K562 (cell line): ENCODE results near the gene METTL18. TPM values are rescaled to one million over a fixed set of nuclear protein-coding genes. Genes with fewer than 3 reads are reported as not detected.
A peak's percentile ranks its signal among the peaks of the same experiment; 100 is the strongest.

Experiments used
- ATAC-seq: fragments of 200-7000 bp; cut with Tn5 transposase; 3 replicates; pipeline ENCODE4 v1.9.1; 2020; ENCODE audit warnings: moderate library complexity
- BruUV-seq: library from RNA; stranded (reverse); fragments of 400-500 nt; replicated peaks from 2 replicates; lab custom pipeline; 2021; lab: Mats Ljungman, UMichigan
- CTCF ChIA-PET: fragments of 300-600 bp; formaldehyde crosslinking; extraction: SDS; loops from one replicate; lab custom pipeline; 2021; ENCODE audit warnings: low intra/inter-chr PET ratio; lab: Yijun Ruan, JAX
- POLR2A ChIA-PET: fragments of 300-600, 350-650 bp; sonication (Branson Sonifier 250); formaldehyde crosslinking; extraction: SDS; loops from one replicate; lab custom pipeline; 2021; ENCODE audit warnings: antibody characterized with exemption, inconsistent platforms; lab: Yijun Ruan, JAX
- DNase-seq, 4 experiments: peaks; one replicate each; pipeline versions ENCODE4 v3.0.0 to v3.0.0-alpha.2; 2011 to 2018; ENCODE audit warnings: low spot score in 3 of 4, mixed read lengths in 3 of 4; ENCODE audit errors: extremely low read depth in 1 of 4
- FAIRE-seq: peaks from 2 replicates; lab custom pipeline; 2011; peaks lifted over from hg19 to GRCh38; lab: Jason Lieb, UNC
- H2AFZ ChIP-seq: 2 replicates; pipeline ENCODE4 v1.6.0; 2011; ENCODE audit warnings: low read depth, low read length, control low read depth, inconsistent platforms
- H3K27ac ChIP-seq: fragments of 200-600 bp; 3 replicates; pipeline ENCODE4 v1.8.0; 2011; ENCODE audit warnings: low read depth, mild to moderate bottlenecking, control low read depth, inconsistent platforms, low read length, moderate library complexity, mixed read lengths; ENCODE audit errors: extremely low read depth
- H3K27me3 ChIP-seq, 2 experiments: fragments of 300-600 bp in 1 of 2; 2 replicates in 1 of 2; 3 replicates in 1 of 2; pipeline versions ENCODE4 v1.6.0 to v1.8.0; 2011; ENCODE audit warnings: inconsistent platforms in 2 of 2, low read length in 2 of 2, mild to moderate bottlenecking in 1 of 2, mixed read lengths in 1 of 2, moderate library complexity in 1 of 2; ENCODE audit not compliant: control insufficient read depth in 2 of 2, insufficient read depth in 2 of 2
- H3K36me3 ChIP-seq: fragments of 300-600 bp; 3 replicates; pipeline ENCODE4 v1.8.0; 2011; ENCODE audit warnings: mild to moderate bottlenecking, low read length, inconsistent platforms; ENCODE audit not compliant: control insufficient read depth, insufficient read depth
- H3K4me1 ChIP-seq, 2 experiments: fragments of 200-600 bp in 1 of 2; replicated peaks in 1 of 2; 2 replicates in 1 of 2; 3 replicates in 1 of 2; pipeline versions ENCODE4 v1.5.1 to v1.8.0; 2011; ENCODE audit warnings: inconsistent platforms in 2 of 2, low read length in 2 of 2, mild to moderate bottlenecking in 1 of 2, mixed read lengths in 1 of 2, moderate library complexity in 1 of 2; ENCODE audit not compliant: control insufficient read depth in 2 of 2, insufficient read depth in 2 of 2
- H3K4me2 ChIP-seq: 2 replicates; pipeline ENCODE4 v1.6.1; 2011; ENCODE audit warnings: low read length, control low read depth, inconsistent platforms, mixed read lengths; ENCODE audit not compliant: insufficient read depth
- H3K4me3 ChIP-seq: fragments of 200-600 bp; sonication (generic), shearing (Covaris generic); 2 replicates; pipeline ENCODE4 v1.5.1; 2016; ENCODE audit warnings: control low read depth, inconsistent platforms
- H3K79me2 ChIP-seq: fragments of 200-600 bp; 3 replicates; pipeline ENCODE4 v1.8.0; 2011; ENCODE audit warnings: low read length, inconsistent platforms; ENCODE audit not compliant: control insufficient read depth, insufficient read depth
- H3K9ac ChIP-seq, 2 experiments: 2 replicates each; pipeline versions ENCODE4 v1.6.0 to v1.6.1; 2011; ENCODE audit warnings: low read depth in 2 of 2, low read length in 2 of 2, control low read depth in 1 of 2, inconsistent platforms in 1 of 2, mild to moderate bottlenecking in 1 of 2, mixed read lengths in 1 of 2; ENCODE audit not compliant: insufficient read depth in 1 of 2
- H3K9me1 ChIP-seq: one replicate; pipeline ENCODE4 v1.6.0; 2011; ENCODE audit warnings: inconsistent platforms, mild to moderate bottlenecking, low read length, moderate library complexity; ENCODE audit not compliant: control insufficient read depth, insufficient read depth
- H3K9me3 ChIP-seq: replicated peaks from 2 replicates; pipeline ENCODE4 v1.5.1; 2011; ENCODE audit warnings: low read depth, low read length, inconsistent platforms; ENCODE audit not compliant: control insufficient read depth, insufficient read depth
- H4K20me1 ChIP-seq: replicated peaks from 2 replicates; pipeline ENCODE4 v1.6.1; 2011; ENCODE audit warnings: low read length, inconsistent platforms, mixed read lengths; ENCODE audit not compliant: control insufficient read depth, insufficient read depth
- BCOR ChIP-seq: fragments of 450-650 bp; IDR thresholded peaks from 2 replicates; pipeline ENCODE4 v1.6.1; 2016
- CXXC5 ChIP-seq: fragments of 250-450 bp; sonication (Bioruptor Pico); IDR thresholded peaks from 2 replicates; pipeline ENCODE4 v1.8.0; 2022; ENCODE audit warnings: inconsistent platforms, mild to moderate bottlenecking, moderate library complexity
- FOXK2 ChIP-seq, 2 experiments: fragments of 450-650 bp; IDR thresholded peaks in 1 of 2; conservative IDR thresholded peaks in 1 of 2; 2 replicates each; pipeline ENCODE4 v1.6.1; 2016; ENCODE audit warnings: low read depth in 2 of 2, mild to moderate bottlenecking in 1 of 2
- GTF2F1 ChIP-seq: IDR thresholded peaks from 2 replicates; pipeline ENCODE4 v1.6.1; 2011; ENCODE audit warnings: low read depth, low read length, improper control_type of control experiment
- JUNB ChIP-seq: fragments of 450-650 bp; formaldehyde crosslinking; conservative IDR thresholded peaks from 2 replicates; pipeline ENCODE4 v1.4.0; 2020; ENCODE audit warnings: mild to moderate bottlenecking
- MEIS2 ChIP-seq: fragments of 450-650 bp; IDR thresholded peaks from 2 replicates; pipeline ENCODE4 v1.6.1; 2014; ENCODE audit warnings: mild to moderate bottlenecking; ENCODE audit not compliant: partially characterized antibody
- OTX1 ChIP-seq: fragments of 450-650 bp; formaldehyde crosslinking; IDR thresholded peaks from 2 replicates; pipeline ENCODE4 v1.4.0; 2022; ENCODE audit warnings: mild to moderate bottlenecking
- POLR2G ChIP-seq: fragments of 200-400 bp; formaldehyde crosslinking; IDR thresholded peaks from 2 replicates; pipeline ENCODE4 v1.6.1; 2017; ENCODE audit warnings: low read depth, mild to moderate bottlenecking, antibody characterized with exemption, low read length, moderate library complexity
- SOX6 ChIP-seq: fragments of 450-650 bp; IDR thresholded peaks from 2 replicates; pipeline ENCODE4 v1.6.1; 2014; ENCODE audit warnings: mild to moderate bottlenecking
- SP1 ChIP-seq: sonication (generic); formaldehyde crosslinking; IDR thresholded peaks from 2 replicates; pipeline ENCODE4 v1.8.1; 2022; ENCODE audit warnings: mild to moderate bottlenecking, missing genetic modification reagents
- STAT5B ChIP-seq: fragments of 250-450 bp; sonication (Bioruptor Pico); IDR thresholded peaks from 2 replicates; pipeline ENCODE4 v1.8.0; 2021; ENCODE audit warnings: mild to moderate bottlenecking, inconsistent platforms
- TOE1 ChIP-seq, 2 experiments: fragments of 450-650 bp in 1 of 2; sonication (generic) in 1 of 2; formaldehyde crosslinking in 1 of 2; IDR thresholded peaks; 2 replicates each; pipeline versions ENCODE4 v1.7.1 to v1.8.0; 2016 to 2022; ENCODE audit warnings: borderline replicate concordance in 2 of 2, mild to moderate bottlenecking in 2 of 2, antibody characterized with exemption in 1 of 2, inconsistent platforms in 1 of 2, low read depth in 1 of 2, missing genetic modification reagents in 1 of 2, moderate library complexity in 1 of 2
- U2AF1 ChIP-seq: fragments of 200-400 bp; formaldehyde crosslinking; optimal IDR thresholded peaks from 2 replicates; pipeline ENCODE3; 2017; ENCODE audit warnings: mild to moderate bottlenecking, low read depth, low read length, moderate library complexity
- ZNF785 ChIP-seq: fragments of 250-450 bp; sonication (Bioruptor Pico); IDR thresholded peaks from 2 replicates; pipeline ENCODE4 v1.4.0; 2020; ENCODE audit warnings: mild to moderate bottlenecking
- ZSCAN29 ChIP-seq: fragments of 450-650 bp; IDR thresholded peaks from 2 replicates; pipeline ENCODE4 v1.6.1; 2017
- WGBS: fragments of 100-300 bp; shearing (Covaris generic); methylation state at CpG from one replicate; pipeline ENCODE4 v1.1.6; 2016; ENCODE audit warnings: low coverage, mixed read lengths; ENCODE audit not compliant: insufficient coverage; ENCODE audit errors: missing lambda C conversion rate; 5-methylcytosine and 5-hydroxymethylcytosine counted together
- in situ Hi-C: fragments of 300-500 bp; cut with MboI; formaldehyde crosslinking; loops from 4 replicates; pipeline ENCODE4 v1.15.0; 2018; ENCODE audit warnings: inconsistent platforms, mixed read lengths
- intact Hi-C: fragments of 100-400 bp; cut with micrococcal nuclease; formaldehyde crosslinking; loops from 2 replicates; pipeline ENCODE4 v1.14.2; 2022
- polyA plus RNA-seq, 8 experiments: library from polyadenylated mRNA; depleted of rRNA in 4 of 8; stranded (reverse) in 5 of 8; unstranded in 3 of 8; fragments of >200 nt; fragmentation: Nextera tagmentation in 2 of 8; fragmentation: Illumina TruSeq in 1 of 8; extraction: Ambion mirVana in 2 of 8; extraction: Trizol in 1 of 8; gene quantifications; 2 replicates each; pipeline versions ENCODE4 v1.2.1 to v1.2.3, GENCODE V29; 2011 to 2014; ENCODE audit warnings: inconsistent platforms in 1 of 8, missing spikeins in 1 of 8
- total RNA-seq, 7 experiments: library from RNA; depleted of rRNA in 6 of 7; stranded (reverse); fragments of >200 nt in 6 of 7; fragmentation: Illumina TruSeq in 2 of 7; extraction: Trizol in 2 of 7; gene quantifications; 2 replicates each; pipeline versions ENCODE4 v1.2.1 to v1.2.3, GENCODE V29; 2011 to 2021; ENCODE audit warnings: low replicate concordance in 1 of 7
- TF ChIP-seq, protein P1 (sequence below), 2 experiments: fragments of 450-650 bp in 1 of 2; sonication (generic) in 1 of 2; formaldehyde crosslinking in 1 of 2; IDR thresholded peaks in 1 of 2; conservative IDR thresholded peaks in 1 of 2; 2 replicates each; pipeline versions ENCODE4 v1.6.1 to v1.8.1; 2016 to 2023; ENCODE audit warnings: mild to moderate bottlenecking in 2 of 2, moderate library complexity in 2 of 2, inconsistent platforms in 1 of 2, missing genetic modification reagents in 1 of 2
- TF ChIP-seq, protein P2 (sequence below): fragments of 450-650 bp; conservative IDR thresholded peaks from 2 replicates; pipeline ENCODE4 v1.6.1; 2016; ENCODE audit warnings: missing genetic modification characterization, low read depth, mild to moderate bottlenecking, missing compliant biosample characterization, moderate library complexity
- TF ChIP-seq, protein P3 (sequence below): fragments of 250-450 bp; sonication (Bioruptor Pico); IDR thresholded peaks from 2 replicates; pipeline ENCODE4 v1.6.1; 2021; ENCODE audit warnings: mild to moderate bottlenecking
- TF ChIP-seq, protein P4 (sequence below): fragments of 450-650 bp; IDR thresholded peaks from 2 replicates; pipeline ENCODE4 v1.6.1; 2014; ENCODE audit warnings: low read depth, mild to moderate bottlenecking, moderate library complexity, borderline replicate concordance

Gene METTL18
- total and polyA plus RNA-seq, 9 of the 15 experiments (the other 6 are each of a cell fraction or from before 2014, with no cell fraction given), result 9.5 to 40.2 (median 14.7) TPM

DNA sequence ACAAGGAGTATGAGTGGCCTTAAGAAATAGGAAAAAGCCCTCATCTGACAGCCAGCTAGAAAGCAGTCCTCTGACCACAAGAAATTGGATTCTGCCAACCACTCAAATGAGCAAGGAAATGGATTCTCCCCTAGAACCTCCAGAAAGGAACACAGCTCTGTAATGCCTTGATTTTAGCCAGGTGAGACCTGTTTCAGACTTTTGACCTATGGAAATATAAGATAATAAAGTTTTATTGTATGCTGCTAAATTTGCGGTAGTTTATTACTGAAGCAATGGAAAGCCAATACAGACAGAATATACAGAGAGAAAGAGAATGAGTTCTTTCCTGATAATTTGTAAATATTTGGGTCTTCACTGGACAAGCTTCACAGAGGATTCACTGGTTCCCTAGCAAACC lies 32.0 kb downstream of the METTL18 start (continued):
- TF ChIP-seq STAT5B (CRISPR knock-in tag), result no peak
- TF ChIP-seq SP1 (CRISPR knock-in tag), result no peak
- TF ChIP-seq MEIS2, result no peak
- no peak for TF ChIP-seq POLR2G
- no peak for TF ChIP-seq CXXC5 (CRISPR knock-in tag)
- no peak for TF ChIP-seq ZSCAN29
- TF ChIP-seq TOE1 (IDR thresholded peaks at IDR 0.05; ENCODE audit: borderline replicate concordance), result no peak
- TF ChIP-seq TOE1 (CRISPR knock-in tag; IDR thresholded peaks at IDR 0.05; ENCODE audit: borderline replicate concordance, low read depth), result no peak
- TF ChIP-seq U2AF1, result no peak
- no peak for TF ChIP-seq GTF2F1

DNA sequence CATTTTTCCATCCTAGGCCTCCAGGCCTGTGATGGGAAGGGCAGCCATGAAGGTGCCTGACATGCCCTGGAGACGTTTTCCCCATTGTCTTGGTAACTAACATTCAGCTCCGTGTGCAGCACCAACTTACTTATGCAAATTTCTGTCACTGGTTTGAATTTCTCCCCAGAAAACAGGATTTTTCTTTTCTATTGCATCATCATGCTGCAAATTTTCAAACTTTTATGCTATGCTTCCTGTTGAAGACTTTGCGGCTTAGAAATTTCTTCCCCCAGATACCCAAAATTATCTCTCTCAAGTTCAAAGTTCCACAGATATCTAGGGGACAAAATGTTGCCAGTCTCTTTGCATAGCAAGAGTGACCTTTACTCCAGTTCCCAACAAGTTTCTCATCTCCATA lies 35.7 kb downstream of the METTL18 start:
- no peaks in the 10 kb centered on the region for H3K36me3 ChIP-seq
- 4% methylated on average over 3 of the region's 3 CpGs for WGBS
- no peak for DNase-seq
- no peak overlapping the region for H3K9ac ChIP-seq
- no peaks in the 10 kb centered on the region for H3K4me1 ChIP-seq
- ChIA-PET POLR2A (no interaction called here), CTCF (no interaction called here)
- no peak overlapping the region for H3K27ac ChIP-seq
- H3K4me3 ChIP-seq, result no peak overlapping the region
- no peaks in the 10 kb centered on the region for H3K79me2 ChIP-seq
- BruUV-seq, result no TSS peak
- intact Hi-C loops (no loop called here), in situ Hi-C loops (no loop called here)
- H2AFZ ChIP-seq, result no peak overlapping the region
- H3K9me1 ChIP-seq, result no peaks in the 10 kb centered on the region
- no peak for FAIRE-seq
- H4K20me1 ChIP-seq, result no peaks in the 10 kb centered on the region
- no peaks in the 10 kb centered on the region for H3K9me3 ChIP-seq
- peaks cover 0 to 4% of the 10 kb centered on the region in 2 experiments; a peak in 2 of 5 replicates for H3K27me3 ChIP-seq
- no peak overlapping the region for H3K4me2 ChIP-seq
- no peak for ATAC-seq
- no peak for TF ChIP-seq BCOR
- TF ChIP-seq, protein P1, sequence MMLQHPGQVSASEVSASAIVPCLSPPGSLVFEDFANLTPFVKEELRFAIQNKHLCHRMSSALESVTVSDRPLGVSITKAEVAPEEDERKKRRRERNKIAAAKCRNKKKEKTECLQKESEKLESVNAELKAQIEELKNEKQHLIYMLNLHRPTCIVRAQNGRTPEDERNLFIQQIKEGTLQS (IDR thresholded peaks at IDR 0.05), result peak; percentile 60; the same call in 1 of the 2 replicates
- TF ChIP-seq, protein P1 (CRISPR knock-in tag; conservative IDR thresholded peaks at IDR 0.05), result no peak
- TF ChIP-seq FOXK2 (conservative IDR thresholded peaks at IDR 0.05 in 1 of 2, IDR thresholded peaks at IDR 0.05 in 1 of 2; ENCODE audit: low read depth in 2 of 2), result no peak
- TF ChIP-seq, protein P2, sequence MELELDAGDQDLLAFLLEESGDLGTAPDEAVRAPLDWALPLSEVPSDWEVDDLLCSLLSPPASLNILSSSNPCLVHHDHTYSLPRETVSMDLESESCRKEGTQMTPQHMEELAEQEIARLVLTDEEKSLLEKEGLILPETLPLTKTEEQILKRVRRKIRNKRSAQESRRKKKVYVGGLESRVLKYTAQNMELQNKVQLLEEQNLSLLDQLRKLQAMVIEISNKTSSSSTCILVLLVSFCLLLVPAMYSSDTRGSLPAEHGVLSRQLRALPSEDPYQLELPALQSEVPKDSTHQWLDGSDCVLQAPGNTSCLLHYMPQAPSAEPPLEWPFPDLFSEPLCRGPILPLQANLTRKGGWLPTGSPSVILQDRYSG (tag), result no peak
- TF ChIP-seq SOX6, result no peak
- no peak for TF ChIP-seq OTX1 (CRISPR knock-in tag)
- no peak for TF ChIP-seq JUNB (CRISPR knock-in tag)
- no peak for TF ChIP-seq ZNF785 (CRISPR knock-in tag)
- TF ChIP-seq, protein P3, sequence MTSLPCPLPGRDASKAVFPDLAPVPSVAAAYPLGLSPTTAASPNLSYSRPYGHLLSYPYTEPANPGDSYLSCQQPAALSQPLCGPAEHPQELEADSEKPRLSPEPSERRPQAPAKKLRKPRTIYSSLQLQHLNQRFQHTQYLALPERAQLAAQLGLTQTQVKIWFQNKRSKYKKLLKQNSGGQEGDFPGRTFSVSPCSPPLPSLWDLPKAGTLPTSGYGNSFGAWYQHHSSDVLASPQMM (CRISPR knock-in tag), result no peak
- TF ChIP-seq, protein P4, sequence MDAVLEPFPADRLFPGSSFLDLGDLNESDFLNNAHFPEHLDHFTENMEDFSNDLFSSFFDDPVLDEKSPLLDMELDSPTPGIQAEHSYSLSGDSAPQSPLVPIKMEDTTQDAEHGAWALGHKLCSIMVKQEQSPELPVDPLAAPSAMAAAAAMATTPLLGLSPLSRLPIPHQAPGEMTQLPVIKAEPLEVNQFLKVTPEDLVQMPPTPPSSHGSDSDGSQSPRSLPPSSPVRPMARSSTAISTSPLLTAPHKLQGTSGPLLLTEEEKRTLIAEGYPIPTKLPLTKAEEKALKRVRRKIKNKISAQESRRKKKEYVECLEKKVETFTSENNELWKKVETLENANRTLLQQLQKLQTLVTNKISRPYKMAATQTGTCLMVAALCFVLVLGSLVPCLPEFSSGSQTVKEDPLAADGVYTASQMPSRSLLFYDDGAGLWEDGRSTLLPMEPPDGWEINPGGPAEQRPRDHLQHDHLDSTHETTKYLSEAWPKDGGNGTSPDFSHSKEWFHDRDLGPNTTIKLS, result no peak
